GM12891 (cell line): ENCODE results near the gene GOLGA6L7.

Experiments
- PAX5 ChIP-seq: IDR thresholded peaks from 2 replicates; pipeline ENCODE4 v1.6.1; 2011; ENCODE audit warnings: low read length, moderate library complexity, mild to moderate bottlenecking; ENCODE audit not compliant: insufficient read depth, severe bottlenecking
- POLR2A ChIP-seq: IDR thresholded peaks from 2 replicates; pipeline ENCODE4 v1.6.1; 2011; ENCODE audit warnings: low read depth, low read length, control low read depth
- POLR2AphosphoS5 ChIP-seq: IDR thresholded peaks from 2 replicates; pipeline ENCODE4 v1.6.1; 2011; ENCODE audit warnings: low read depth, low read length, control low read depth
- SPI1 ChIP-seq: IDR thresholded peaks from 2 replicates; pipeline ENCODE4 v1.6.1; 2011; ENCODE audit warnings: low read depth, low read length, control low read depth

DNA sequence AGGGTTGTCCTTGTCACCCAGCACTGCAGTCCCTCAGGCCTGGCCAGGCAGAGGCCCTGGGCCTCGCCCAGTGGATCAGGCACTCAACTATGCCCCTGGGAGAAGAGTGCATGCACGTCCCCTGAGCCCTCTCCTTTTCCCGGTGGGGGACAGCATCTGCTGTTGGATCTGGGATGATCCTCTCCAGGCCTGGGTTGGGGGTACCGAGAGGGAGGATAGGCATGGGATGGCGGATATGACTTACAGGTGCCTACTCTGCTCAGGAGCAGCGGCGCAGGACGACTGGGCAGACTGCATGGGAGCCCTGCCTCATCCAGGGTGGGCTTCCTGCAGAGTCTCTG, 28.4 kb upstream of the GOLGA6L7 start:
- TF ChIP-seq POLR2A: no peak
- no peak for TF ChIP-seq POLR2AphosphoS5
- TF ChIP-seq PAX5: no peak
- no peak for TF ChIP-seq SPI1
